Stimulated activated CD4-positive, alpha-beta T cell treated with anti-CD3 and anti-CD28 coated beads, Interleukin-4, amount 100 ng/mL, for 48 hours (primary cell): ENCODE data around the gene TIMM29.

Source experiments
- DNase-seq, 2 donors: peaks; one replicate each; pipeline ENCODE4 v3.0.0-alpha.2; 2020; ENCODE audit warnings: low read depth in 2 of 2

The TIMM29 gene

GRCh38 chr19:10928563-10929401 is at the start of gene TIMM29, which contains the start of gene YIPF2:
TSS of gene TIMM29 (plus strand) at chr19:10928811. CDS start at chr19:10928823, 12 bp downstream.
TSS of gene YIPF2 (minus strand) at chr19:10928639. CDS start at chr19:10928410, 229 bp downstream.
- DNase-seq, result peak; percentile 93 to 95

GRCh38 chr19:10881403-10882107 is 47.1 kb upstream of the TIMM29 start:
- no peak for DNase-seq

- no peak for DNase-seq
Observed at GRCh38 chr19:10882108-10882457, 46.5 kb upstream of the TIMM29 start.

GRCh38 chr19:10884274-10884673 is 44.3 kb upstream of the TIMM29 start:
- DNase-seq, result no peak

- no peak for DNase-seq
Observed at GRCh38 chr19:10885201-10886169, 43.1 kb upstream of the TIMM29 start.

GRCh38 chr19:10887616-10888367 is 40.8 kb upstream of the TIMM29 start:
- no peak for DNase-seq

- DNase-seq, result no peak
Observed at GRCh38 chr19:10888421-10888866, 40.2 kb upstream of the TIMM29 start.

- no peak for DNase-seq
Observed at GRCh38 chr19:10889880-10890279, 38.7 kb upstream of the TIMM29 start.

GRCh38 chr19:10891405-10892086 is 37.1 kb upstream of the TIMM29 start:
- DNase-seq, result no peak

- DNase-seq, result no peak
Observed at GRCh38 chr19:10892256-10892655, 36.4 kb upstream of the TIMM29 start.

- DNase-seq, result no peak
Observed at GRCh38 chr19:10894911-10895213, 33.7 kb upstream of the TIMM29 start.

- no peak for DNase-seq
Observed at GRCh38 chr19:10895363-10895762, 33.2 kb upstream of the TIMM29 start.

GRCh38 chr19:10895920-10896319 is 32.7 kb upstream of the TIMM29 start:
- no peak for DNase-seq

- no peak for DNase-seq
Observed at GRCh38 chr19:10896851-10897526, 31.6 kb upstream of the TIMM29 start.

- no peak for DNase-seq
Observed at GRCh38 chr19:10898633-10899032, 30.0 kb upstream of the TIMM29 start.

GRCh38 chr19:10899151-10899653 is 29.4 kb upstream of the TIMM29 start:
- DNase-seq, result no peak

GRCh38 chr19:10907925-10908324 is 20.7 kb upstream of the TIMM29 start:
- no peak for DNase-seq

- DNase-seq, result no peak
Observed at GRCh38 chr19:10908380-10908960, 20.1 kb upstream of the TIMM29 start.

GRCh38 chr19:10911579-10912363 is 16.8 kb upstream of the TIMM29 start:
- no peak for DNase-seq
